ENCODE data around the gene GCA. TPM values are rescaled to one million over a fixed set of nuclear protein-coding genes. Genes with fewer than 3 reads are reported as not detected.

GCA gene
- polyA plus RNA-seq, 2 of the 4 experiments (the other 2 are of a cell fraction), result 6.6 to 17.8 TPM

- FAIRE-seq (no peak), DNase-seq (ENCODE audit: low read depth in 1 of 2, low spot score in 1 of 2) (no peak), ATAC-seq (no peak)
- H3K9me3 ChIP-seq, result no peaks in the 10 kb centered on the region
- ChIA-PET POLR2A (no interaction called here), CTCF (no interaction called here)
- H3K27ac ChIP-seq, result no peak overlapping the region
- TF ChIP-seq HDAC2 (IDR thresholded peaks at IDR 0.05) (no peak), TFCP2L1 (CRISPR knock-in tag; IDR thresholded peaks at IDR 0.05) (no peak), CBX2 (IDR thresholded peaks at IDR 0.05; ENCODE audit: borderline replicate concordance, low read depth) (no peak), ZFP36 (IDR thresholded peaks at IDR 0.05; ENCODE audit: borderline replicate concordance, partially characterized antibody) (no peak), HES2 (IDR thresholded peaks at IDR 0.05) (no peak)
- H3K4me3 ChIP-seq, result no peak overlapping the region
- 15% methylated on average over 2 of the region's 2 CpGs for WGBS (ENCODE audit: missing lambda C conversion rate)
- no peak overlapping the region for H3K4me2 ChIP-seq
- H3K4me1 ChIP-seq, result no peaks in the 10 kb centered on the region
Measured at GRCh38 chr2:162337868-162338267, 6.1 kb upstream of the GCA start.

DNA sequence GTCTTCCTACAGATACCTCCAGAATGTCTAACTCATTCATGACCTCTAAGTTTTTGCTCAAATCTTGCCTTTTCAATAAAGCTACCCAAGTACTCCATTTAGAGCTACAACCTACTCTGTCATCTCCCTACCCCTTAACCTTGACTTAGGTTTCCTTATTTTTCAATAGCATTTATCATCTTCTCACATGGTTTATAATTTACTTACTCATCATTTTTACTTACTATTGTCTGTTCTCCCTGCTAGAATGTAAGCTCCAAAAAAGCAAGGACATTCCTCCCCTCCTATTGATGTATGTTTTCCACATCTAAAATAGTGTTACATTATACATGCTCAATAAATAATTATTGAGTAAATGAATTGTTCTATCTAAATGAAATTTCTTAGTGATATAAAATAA, 3.1 kb upstream of the GCA start:
- ATAC-seq, result no peak
- Histone ChIP-seq H3K4me1 (0 out of 3 replicates have a peak, but pooled peaks cover 4% of the 10 kb centered on the region), H3K4me3 (no peak overlapping the region), H3K27ac (no peak overlapping the region), H3K4me2 (no peak overlapping the region), H3K9me3 (no peaks in the 10 kb centered on the region)
- ChIA-PET POLR2A (no interaction called here), CTCF (interaction anchor here (1.3 kb wide), 1 partner anchor 22 kb away, joined by 3 read pairs; the partner anchor contains the start of gene IFIH1)
- no peak for FAIRE-seq
- no peak for TF ChIP-seq CHD4 (IDR thresholded peaks at IDR 0.05; ENCODE audit: borderline replicate concordance)
- peak; percentile 75 for TF ChIP-seq MAFK (IDR thresholded peaks at IDR 0.05; ENCODE audit: partially characterized antibody)
- DNase-seq (ENCODE audit: low read depth in 1 of 2, low spot score in 1 of 2), result no peak

DNA sequence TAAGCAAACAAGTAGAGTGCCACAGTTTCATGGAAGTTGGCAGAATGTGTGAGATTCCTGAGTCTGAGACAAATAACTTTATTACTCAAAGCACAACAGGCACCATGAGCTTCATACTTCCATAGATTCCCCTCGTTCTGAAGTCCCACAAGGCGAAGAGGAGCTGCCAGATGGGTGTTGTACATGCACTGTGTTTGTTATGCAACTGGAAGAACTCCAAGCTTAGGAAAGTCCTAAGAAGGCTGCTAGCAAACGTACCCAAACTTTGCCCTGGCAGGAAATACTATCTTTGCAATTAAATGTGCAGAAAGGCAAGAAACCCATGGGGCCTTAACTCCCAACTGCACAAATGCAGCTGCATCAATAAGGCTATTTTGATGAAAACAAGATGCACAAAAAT, 1.6 kb upstream of the GCA start:
- CTCF ChIA-PET, result interaction anchor here (0.8 to 2.0 kb wide), 2 partner anchors 34 to 44 kb away, joined by 3 to 5 read pairs; no protein-coding TSS in a partner anchor
- H3K4me3 ChIP-seq, result no peak overlapping the region
- DNase-seq (ENCODE audit: low read depth in 1 of 2, low spot score in 1 of 2) (no peak), ATAC-seq (no peak), FAIRE-seq (no peak)
- no peak overlapping the region for H3K4me2 ChIP-seq
- TF ChIP-seq, protein P1, sequence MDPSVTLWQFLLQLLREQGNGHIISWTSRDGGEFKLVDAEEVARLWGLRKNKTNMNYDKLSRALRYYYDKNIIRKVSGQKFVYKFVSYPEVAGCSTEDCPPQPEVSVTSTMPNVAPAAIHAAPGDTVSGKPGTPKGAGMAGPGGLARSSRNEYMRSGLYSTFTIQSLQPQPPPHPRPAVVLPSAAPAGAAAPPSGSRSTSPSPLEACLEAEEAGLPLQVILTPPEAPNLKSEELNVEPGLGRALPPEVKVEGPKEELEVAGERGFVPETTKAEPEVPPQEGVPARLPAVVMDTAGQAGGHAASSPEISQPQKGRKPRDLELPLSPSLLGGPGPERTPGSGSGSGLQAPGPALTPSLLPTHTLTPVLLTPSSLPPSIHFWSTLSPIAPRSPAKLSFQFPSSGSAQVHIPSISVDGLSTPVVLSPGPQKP (IDR thresholded peaks at IDR 0.05; ENCODE audit: low read depth, low read length), result no peak
- TF ChIP-seq, protein P2, sequence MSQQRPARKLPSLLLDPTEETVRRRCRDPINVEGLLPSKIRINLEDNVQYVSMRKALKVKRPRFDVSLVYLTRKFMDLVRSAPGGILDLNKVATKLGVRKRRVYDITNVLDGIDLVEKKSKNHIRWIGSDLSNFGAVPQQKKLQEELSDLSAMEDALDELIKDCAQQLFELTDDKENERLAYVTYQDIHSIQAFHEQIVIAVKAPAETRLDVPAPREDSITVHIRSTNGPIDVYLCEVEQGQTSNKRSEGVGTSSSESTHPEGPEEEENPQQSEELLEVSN (IDR thresholded peaks at IDR 0.05; ENCODE audit: borderline replicate concordance, low read depth), result no peak
- TF ChIP-seq, protein P3, sequence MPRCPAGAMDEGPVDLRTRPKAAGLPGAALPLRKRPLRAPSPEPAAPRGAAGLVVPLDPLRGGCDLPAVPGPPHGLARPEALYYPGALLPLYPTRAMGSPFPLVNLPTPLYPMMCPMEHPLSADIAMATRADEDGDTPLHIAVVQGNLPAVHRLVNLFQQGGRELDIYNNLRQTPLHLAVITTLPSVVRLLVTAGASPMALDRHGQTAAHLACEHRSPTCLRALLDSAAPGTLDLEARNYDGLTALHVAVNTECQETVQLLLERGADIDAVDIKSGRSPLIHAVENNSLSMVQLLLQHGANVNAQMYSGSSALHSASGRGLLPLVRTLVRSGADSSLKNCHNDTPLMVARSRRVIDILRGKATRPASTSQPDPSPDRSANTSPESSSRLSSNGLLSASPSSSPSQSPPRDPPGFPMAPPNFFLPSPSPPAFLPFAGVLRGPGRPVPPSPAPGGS (IDR thresholded peaks at IDR 0.05), result no peak
- TF ChIP-seq RCOR1 (IDR thresholded peaks at IDR 0.05; ENCODE audit: low read depth, low read length) (no peak), CHD4 (IDR thresholded peaks at IDR 0.05; ENCODE audit: borderline replicate concordance) (no peak), BHLHE40 (IDR thresholded peaks at IDR 0.05; ENCODE audit: low read depth, low read length) (no peak), FOXS1 (CRISPR knock-in tag; IDR thresholded peaks at IDR 0.05) (no peak), HOXB5 (CRISPR knock-in tag; IDR thresholded peaks at IDR 0.05) (no peak), RAD21 (conservative IDR thresholded peaks at IDR 0.05 in 1 of 2, IDR thresholded peaks at IDR 0.05 in 1 of 2) (no peak), ZNF302 (CRISPR knock-in tag; IDR thresholded peaks at IDR 0.05) (no peak), CBX8 (IDR thresholded peaks at IDR 0.05) (no peak), USF2 (IDR thresholded peaks at IDR 0.05) (no peak), ESRRA (IDR thresholded peaks at IDR 0.05; ENCODE audit: borderline replicate concordance, low read length) (no peak)
- POLR2A ChIA-PET, result no interaction called here
- no peak overlapping the region for H3K27ac ChIP-seq
- 9% methylated on average over 3 of the region's 3 CpGs for WGBS (ENCODE audit: missing lambda C conversion rate)
- H3K9me3 ChIP-seq, result no peaks in the 10 kb centered on the region
- 0 out of 3 replicates have a peak, but pooled peaks cover 4% of the 10 kb centered on the region for H3K4me1 ChIP-seq
